ENCODE data around the gene CCDC102A. TPM values are rescaled to one million over a fixed set of nuclear protein-coding genes. Genes with fewer than 3 reads are reported as not detected.

The CCDC102A gene
- total and polyA plus RNA-seq, 2 of the 13 experiments (the other 11 are each of a cell fraction or from before 2014, with no cell fraction given), result 2.1 to 2.8 TPM

DNA sequence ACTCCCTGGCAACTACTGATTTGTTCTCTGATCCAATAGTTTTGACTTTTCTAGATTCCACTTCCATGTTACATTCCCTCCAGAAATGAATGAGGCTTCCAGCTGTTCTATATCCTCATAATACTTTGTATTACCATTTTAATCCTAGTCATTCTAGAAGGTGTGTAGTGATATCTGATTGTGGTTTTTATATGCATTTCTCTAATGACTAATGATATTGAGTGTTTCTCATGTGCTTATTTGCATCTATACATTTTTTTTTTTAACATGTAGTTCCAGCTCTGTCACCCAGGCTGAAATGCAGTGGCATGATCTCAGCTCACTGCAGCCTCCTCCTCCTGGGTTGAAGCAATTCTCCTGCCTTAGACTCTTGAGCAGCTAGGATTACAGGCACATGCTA lies 13.4 kb upstream of the CCDC102A start:
- no peak for DNase-seq (ENCODE audit: low spot score)
- Histone ChIP-seq H3K27ac (ENCODE audit: extremely low read length, insufficient read depth, low read length) (no peak overlapping the region), H3K36me3 (replicated peaks in 1 of 2; ENCODE audit: control insufficient read depth in 1 of 2, insufficient read depth in 2 of 2, low read length in 2 of 2) (no peaks in the 10 kb centered on the region), H3K79me2 (ENCODE audit: insufficient read depth, low read length) (no peaks in the 10 kb centered on the region), H3K9me3 (ENCODE audit: low read length) (no peaks in the 10 kb centered on the region), H3K4me1 (ENCODE audit: insufficient read depth, low read length) (no peaks in the 10 kb centered on the region), H3K9ac (ENCODE audit: insufficient read depth, low read depth, low read length) (no peak overlapping the region), H3K4me3 (replicated peaks in 1 of 3; ENCODE audit: insufficient read depth in 1 of 3, low read depth in 2 of 3, low read length in 3 of 3) (no peak overlapping the region), H2AFZ (ENCODE audit: low read length) (no peak overlapping the region), H3K4me2 (ENCODE audit: low read depth, low read length) (no peak overlapping the region), H4K20me1 (ENCODE audit: insufficient read depth, low read length) (no peaks in the 10 kb centered on the region), H3K27me3 (ENCODE audit: control insufficient read depth in 1 of 2, insufficient read depth in 2 of 2, low read length in 2 of 2) (peaks cover 0 to 2% of the 10 kb centered on the region in 2 experiments; a peak in 1 of 5 replicates)
- ChIA-PET CTCF (ENCODE audit: low intra/inter-chr PET ratio, low total read pairs) (no interaction called here), POLR2A (interaction anchor here (0.6 kb wide), 1 partner anchor 185 kb away, joined by 3 read pairs; no protein-coding TSS in a partner anchor)
- no peak for ATAC-seq
- in situ Hi-C loops (cut with HindIII; ENCODE audit: extremely low pct_ligation_motif_present, low pct_unique_long_range_greater_than_20kb), result no loop called here
- intact Hi-C loops (cut with micrococcal nuclease; ENCODE audit: unreplicated experiment), result no loop called here
- no TSS peak for BruUV-seq (replicated peaks)
- TF ChIP-seq, protein P1, sequence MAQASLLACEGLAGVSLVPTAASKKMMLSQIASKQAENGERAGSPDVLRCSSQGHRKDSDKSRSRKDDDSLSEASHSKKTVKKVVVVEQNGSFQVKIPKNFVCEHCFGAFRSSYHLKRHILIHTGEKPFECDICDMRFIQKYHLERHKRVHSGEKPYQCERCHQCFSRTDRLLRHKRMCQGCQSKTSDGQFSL (CRISPR knock-in tag; IDR thresholded peaks at IDR 0.05), result no peak
- TF ChIP-seq ZNF782 (CRISPR knock-in tag; IDR thresholded peaks at IDR 0.05; ENCODE audit: borderline replicate concordance), result no peak
- TF ChIP-seq CENPT (CRISPR knock-in tag; IDR thresholded peaks at IDR 0.05; ENCODE audit: low read depth), result no peak
- no peak for TF ChIP-seq PAX8 (CRISPR knock-in tag; IDR thresholded peaks at IDR 0.05; ENCODE audit: borderline replicate concordance)
- TF ChIP-seq, protein P2, sequence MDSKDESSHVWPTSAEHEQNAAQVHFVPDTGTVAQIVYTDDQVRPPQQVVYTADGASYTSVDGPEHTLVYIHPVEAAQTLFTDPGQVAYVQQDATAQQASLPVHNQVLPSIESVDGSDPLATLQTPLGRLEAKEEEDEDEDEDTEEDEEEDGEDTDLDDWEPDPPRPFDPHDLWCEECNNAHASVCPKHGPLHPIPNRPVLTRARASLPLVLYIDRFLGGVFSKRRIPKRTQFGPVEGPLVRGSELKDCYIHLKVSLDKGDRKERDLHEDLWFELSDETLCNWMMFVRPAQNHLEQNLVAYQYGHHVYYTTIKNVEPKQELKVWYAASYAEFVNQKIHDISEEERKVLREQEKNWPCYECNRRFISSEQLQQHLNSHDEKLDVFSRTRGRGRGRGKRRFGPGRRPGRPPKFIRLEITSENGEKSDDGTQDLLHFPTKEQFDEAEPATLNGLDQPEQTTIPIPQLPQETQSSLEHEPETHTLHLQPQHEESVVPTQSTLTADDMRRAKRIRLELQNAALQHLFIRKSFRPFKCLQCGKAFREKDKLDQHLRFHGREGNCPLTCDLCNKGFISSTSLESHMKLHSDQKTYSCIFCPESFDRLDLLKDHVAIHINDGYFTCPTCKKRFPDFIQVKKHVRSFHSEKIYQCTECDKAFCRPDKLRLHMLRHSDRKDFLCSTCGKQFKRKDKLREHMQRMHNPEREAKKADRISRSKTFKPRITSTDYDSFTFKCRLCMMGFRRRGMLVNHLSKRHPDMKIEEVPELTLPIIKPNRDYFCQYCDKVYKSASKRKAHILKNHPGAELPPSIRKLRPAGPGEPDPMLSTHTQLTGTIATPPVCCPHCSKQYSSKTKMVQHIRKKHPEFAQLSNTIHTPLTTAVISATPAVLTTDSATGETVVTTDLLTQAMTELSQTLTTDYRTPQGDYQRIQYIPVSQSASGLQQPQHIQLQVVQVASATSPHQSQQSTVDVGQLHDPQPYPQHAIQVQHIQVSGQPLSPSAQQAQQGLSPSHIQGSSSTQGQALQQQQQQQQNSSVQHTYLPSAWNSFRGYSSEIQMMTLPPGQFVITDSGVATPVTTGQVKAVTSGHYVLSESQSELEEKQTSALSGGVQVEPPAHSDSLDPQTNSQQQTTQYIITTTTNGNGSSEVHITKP (CRISPR knock-in tag; IDR thresholded peaks at IDR 0.05; ENCODE audit: low read depth), result no peak
- TF ChIP-seq, protein P3, sequence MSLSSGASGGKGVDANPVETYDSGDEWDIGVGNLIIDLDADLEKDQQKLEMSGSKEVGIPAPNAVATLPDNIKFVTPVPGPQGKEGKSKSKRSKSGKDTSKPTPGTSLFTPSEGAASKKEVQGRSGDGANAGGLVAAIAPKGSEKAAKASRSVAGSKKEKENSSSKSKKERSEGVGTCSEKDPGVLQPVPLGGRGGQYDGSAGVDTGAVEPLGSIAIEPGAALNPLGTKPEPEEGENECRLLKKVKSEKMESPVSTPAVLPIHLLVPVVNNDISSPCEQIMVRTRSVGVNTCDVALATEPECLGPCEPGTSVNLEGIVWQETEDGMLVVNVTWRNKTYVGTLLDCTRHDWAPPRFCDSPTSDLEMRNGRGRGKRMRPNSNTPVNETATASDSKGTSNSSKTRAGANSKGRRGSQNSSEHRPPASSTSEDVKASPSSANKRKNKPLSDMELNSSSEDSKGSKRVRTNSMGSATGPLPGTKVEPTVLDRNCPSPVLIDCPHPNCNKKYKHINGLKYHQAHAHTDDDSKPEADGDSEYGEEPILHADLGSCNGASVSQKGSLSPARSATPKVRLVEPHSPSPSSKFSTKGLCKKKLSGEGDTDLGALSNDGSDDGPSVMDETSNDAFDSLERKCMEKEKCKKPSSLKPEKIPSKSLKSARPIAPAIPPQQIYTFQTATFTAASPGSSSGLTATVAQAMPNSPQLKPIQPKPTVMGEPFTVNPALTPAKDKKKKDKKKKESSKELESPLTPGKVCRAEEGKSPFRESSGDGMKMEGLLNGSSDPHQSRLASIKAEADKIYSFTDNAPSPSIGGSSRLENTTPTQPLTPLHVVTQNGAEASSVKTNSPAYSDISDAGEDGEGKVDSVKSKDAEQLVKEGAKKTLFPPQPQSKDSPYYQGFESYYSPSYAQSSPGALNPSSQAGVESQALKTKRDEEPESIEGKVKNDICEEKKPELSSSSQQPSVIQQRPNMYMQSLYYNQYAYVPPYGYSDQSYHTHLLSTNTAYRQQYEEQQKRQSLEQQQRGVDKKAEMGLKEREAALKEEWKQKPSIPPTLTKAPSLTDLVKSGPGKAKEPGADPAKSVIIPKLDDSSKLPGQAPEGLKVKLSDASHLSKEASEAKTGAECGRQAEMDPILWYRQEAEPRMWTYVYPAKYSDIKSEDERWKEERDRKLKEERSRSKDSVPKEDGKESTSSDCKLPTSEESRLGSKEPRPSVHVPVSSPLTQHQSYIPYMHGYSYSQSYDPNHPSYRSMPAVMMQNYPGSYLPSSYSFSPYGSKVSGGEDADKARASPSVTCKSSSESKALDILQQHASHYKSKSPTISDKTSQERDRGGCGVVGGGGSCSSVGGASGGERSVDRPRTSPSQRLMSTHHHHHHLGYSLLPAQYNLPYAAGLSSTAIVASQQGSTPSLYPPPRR (CRISPR knock-in tag; IDR thresholded peaks at IDR 0.05; ENCODE audit: borderline replicate concordance), result no peak
- TF ChIP-seq, protein P4, sequence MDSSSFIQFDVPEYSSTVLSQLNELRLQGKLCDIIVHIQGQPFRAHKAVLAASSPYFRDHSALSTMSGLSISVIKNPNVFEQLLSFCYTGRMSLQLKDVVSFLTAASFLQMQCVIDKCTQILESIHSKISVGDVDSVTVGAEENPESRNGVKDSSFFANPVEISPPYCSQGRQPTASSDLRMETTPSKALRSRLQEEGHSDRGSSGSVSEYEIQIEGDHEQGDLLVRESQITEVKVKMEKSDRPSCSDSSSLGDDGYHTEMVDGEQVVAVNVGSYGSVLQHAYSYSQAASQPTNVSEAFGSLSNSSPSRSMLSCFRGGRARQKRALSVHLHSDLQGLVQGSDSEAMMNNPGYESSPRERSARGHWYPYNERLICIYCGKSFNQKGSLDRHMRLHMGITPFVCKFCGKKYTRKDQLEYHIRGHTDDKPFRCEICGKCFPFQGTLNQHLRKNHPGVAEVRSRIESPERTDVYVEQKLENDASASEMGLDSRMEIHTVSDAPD (CRISPR knock-in tag; IDR thresholded peaks at IDR 0.05), result no peak
- no peak for FAIRE-seq

Measured in HepG2 (cell line).